ENCODE measurements around the gene DICER1.

The DICER1 gene

GRCh38 chr14:95073947-95074346 lies 83.4 kb downstream of the DICER1 start:
- DNase-seq = no peak

GRCh38 chr14:95072310-95072905 lies 84.9 kb downstream of the DICER1 start:
- no peak for DNase-seq

GRCh38 chr14:95071649-95072280 lies 85.6 kb downstream of the DICER1 start:
- DNase-seq = no peak

- DNase-seq = no peak
These were observed 86.4 kb downstream of the DICER1 start for GRCh38 chr14:95070748-95071435.

GRCh38 chr14:95069547-95069946 lies 87.8 kb downstream of the DICER1 start:
- DNase-seq = no peak

- DNase-seq = no peak
These were observed 88.3 kb downstream of the DICER1 start for GRCh38 chr14:95069018-95069417.

GRCh38 chr14:95068521-95068920 lies 88.8 kb downstream of the DICER1 start:
- DNase-seq = no peak

- no peak for DNase-seq
These were observed 89.2 kb downstream of the DICER1 start for GRCh38 chr14:95068080-95068479.

- DNase-seq = no peak
These were observed 89.8 kb downstream of the DICER1 start for GRCh38 chr14:95067526-95067925.

- no peak for DNase-seq
These were observed 90.8 kb downstream of the DICER1 start for GRCh38 chr14:95066427-95066986.

GRCh38 chr14:95065411-95065810 lies 91.9 kb downstream of the DICER1 start:
- DNase-seq = no peak

GRCh38 chr14:95064734-95065133 lies 92.6 kb downstream of the DICER1 start:
- no peak for DNase-seq

GRCh38 chr14:95064256-95064655 lies 93.1 kb downstream of the DICER1 start:
- DNase-seq = no peak

- DNase-seq = no peak
These were observed 93.9 kb downstream of the DICER1 start for GRCh38 chr14:95063391-95063790.

GRCh38 chr14:95062946-95063345 lies 94.4 kb downstream of the DICER1 start:
- no peak for DNase-seq

- no peak for DNase-seq
These were observed 95.1 kb downstream of the DICER1 start for GRCh38 chr14:95062220-95062619.

- DNase-seq = no peak
These were observed 95.8 kb downstream of the DICER1 start for GRCh38 chr14:95061317-95062093.

- DNase-seq = no peak
These were observed 98.2 kb downstream of the DICER1 start for GRCh38 chr14:95059126-95059525.

- peak; percentile 47 for DNase-seq
These were observed 98.8 kb downstream of the DICER1 start for GRCh38 chr14:95058491-95058890.

- no peak for DNase-seq
These were observed 99.5 kb downstream of the DICER1 start for GRCh38 chr14:95057851-95058250.

GRCh38 chr14:95057147-95057546 lies 100.2 kb downstream of the DICER1 start:
- no peak for DNase-seq

- DNase-seq = no peak
These were observed 100.9 kb downstream of the DICER1 start for GRCh38 chr14:95056476-95056875.

- DNase-seq = no peak
These were observed 102.0 kb downstream of the DICER1 start for GRCh38 chr14:95055318-95055717.

Data from NCI-H1694 treated with DMSO at 0.1 percent for 48 hours (cell line).